H4 (cell line): ENCODE results near the gene ECE1. TPM values are rescaled to one million over a fixed set of nuclear protein-coding genes. Genes with fewer than 3 reads are reported as not detected.
"Not testable (repeated sequence)": the region's sequence is repeated elsewhere in the genome, so short reads cannot be mapped to it uniquely, and the experiment has no call there.

ENCODE experiments used
- DNase-seq: peaks from one replicate; pipeline ENCODE4 v3.0.0-alpha.2; 2015; ENCODE audit warnings: low spot score
- total RNA-seq: library from RNA; depleted of rRNA; stranded (reverse); fragments of >200 nt; shearing (Covaris generic); gene quantifications from 2 replicates; pipeline ENCODE4 v1.2.3, GENCODE V29; 2014

ECE1 gene
- total RNA-seq, 1 experiment from 2014 or later: 55.2 TPM

DNA sequence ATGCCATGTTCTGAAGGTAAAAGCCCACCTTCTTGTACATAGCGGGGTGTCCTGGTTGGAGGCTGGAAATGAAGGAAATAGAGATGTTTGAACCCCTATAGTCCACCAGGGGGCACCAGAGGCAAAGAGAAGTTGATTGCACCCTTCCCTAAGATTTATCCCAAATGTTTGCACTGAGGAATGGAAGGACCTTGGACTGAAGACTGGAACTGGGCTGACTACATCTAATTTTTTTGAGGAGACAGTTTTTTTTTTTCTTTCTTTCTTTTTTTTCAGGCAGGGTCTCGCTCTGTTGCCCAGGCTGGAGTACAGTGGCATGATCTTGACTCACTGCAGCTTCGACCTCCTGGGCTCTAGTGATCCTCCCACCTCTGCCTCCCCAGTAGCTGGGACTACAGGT is 58.2 kb downstream of the ECE1 start:
- peak; percentile 44 for DNase-seq

GRCh38 chr1:21229246-21230000 is 60.8 kb downstream of the ECE1 start:
- no peak for DNase-seq

DNA sequence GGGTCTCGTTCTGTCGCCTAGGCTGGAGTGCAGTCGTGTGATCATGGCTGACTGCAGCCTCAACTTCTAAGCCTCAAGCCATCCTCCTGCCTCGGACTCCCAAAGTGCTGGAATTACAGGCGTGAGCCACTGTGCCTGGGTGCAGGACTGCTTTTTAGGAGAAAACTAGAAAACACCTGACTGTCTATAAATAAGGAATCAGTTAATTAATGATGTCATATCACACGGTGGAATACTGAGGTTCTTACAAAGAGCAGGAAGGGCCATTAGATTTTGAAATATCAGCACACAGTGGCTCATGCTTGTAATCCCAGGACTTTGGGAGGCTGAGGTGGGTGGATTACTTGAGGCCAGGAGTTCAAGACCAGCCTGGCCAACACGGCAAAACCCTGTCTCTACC is 62.0 kb downstream of the ECE1 start:
- not testable (repeated sequence) for DNase-seq

DNA sequence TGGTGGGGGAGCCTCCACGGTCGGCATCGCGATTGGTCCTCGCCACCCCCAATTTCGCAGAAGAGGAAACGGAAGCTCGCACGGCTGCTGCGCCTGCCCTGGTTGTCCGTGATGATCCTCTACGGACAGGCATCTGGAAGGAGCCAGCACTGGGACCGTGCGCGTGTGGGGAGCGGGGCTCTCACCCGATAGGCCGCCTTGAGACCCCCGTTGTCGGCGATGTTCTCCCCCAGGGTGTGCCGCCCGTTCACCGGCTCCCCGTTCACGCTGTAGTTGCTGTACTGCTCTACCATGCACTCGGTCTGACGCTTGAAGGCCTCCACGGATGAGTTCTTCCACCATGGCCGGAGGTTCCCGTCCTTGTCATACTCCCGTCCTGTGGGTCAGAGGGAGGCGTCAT is 65.2 kb downstream of the ECE1 start:
- DNase-seq: no peak

GRCh38 chr1:21220815-21221214 is 69.4 kb downstream of the ECE1 start:
- no peak for DNase-seq

GRCh38 chr1:21219674-21220073 is 70.6 kb downstream of the ECE1 start:
- DNase-seq: no peak

- DNase-seq: no peak
Measured at GRCh38 chr1:21217812-21218596, 72.3 kb downstream of the ECE1 start.

- peak; percentile 39 for DNase-seq
Measured at GRCh38 chr1:21216835-21217811, 73.1 kb downstream of the ECE1 start.

GRCh38 chr1:21212126-21212525 is 78.1 kb downstream of the ECE1 start:
- DNase-seq: no peak

DNA sequence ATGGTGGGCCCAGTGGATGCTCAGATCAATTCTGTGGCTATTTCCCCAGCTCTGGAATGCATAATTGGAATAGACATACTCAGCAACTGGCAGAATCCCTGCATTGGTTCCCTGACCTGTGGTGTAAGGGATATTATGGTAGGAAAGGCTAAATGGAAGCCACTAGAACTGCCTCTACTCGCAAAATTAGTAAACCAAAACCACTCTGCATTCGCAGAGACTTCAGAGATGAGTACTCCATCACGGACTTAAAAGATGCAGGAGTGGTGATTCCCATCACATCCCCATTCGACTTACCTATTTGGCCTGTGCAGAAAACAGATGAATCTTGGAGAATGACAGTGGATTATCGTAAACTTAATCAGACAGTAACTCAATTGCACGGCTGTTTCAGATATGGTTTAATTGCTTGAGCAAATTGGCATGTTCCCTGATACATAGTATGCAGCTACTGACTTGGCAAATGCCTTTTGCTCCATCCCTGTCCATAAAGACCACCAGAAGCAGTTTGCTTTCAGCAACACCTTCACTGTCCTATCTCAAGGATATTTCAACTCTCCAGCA is 82.0 kb downstream of the ECE1 start:
- DNase-seq: not testable (repeated sequence)

GRCh38 chr1:21206117-21206516 is 84.1 kb downstream of the ECE1 start:
- no peak for DNase-seq

- DNase-seq: no peak
Measured at GRCh38 chr1:21205416-21205815, 84.8 kb downstream of the ECE1 start.

- no peak for DNase-seq
Measured at GRCh38 chr1:21201650-21202049, 88.6 kb downstream of the ECE1 start.

GRCh38 chr1:21201238-21201637 is 89.0 kb downstream of the ECE1 start:
- not testable (repeated sequence) for DNase-seq

DNA sequence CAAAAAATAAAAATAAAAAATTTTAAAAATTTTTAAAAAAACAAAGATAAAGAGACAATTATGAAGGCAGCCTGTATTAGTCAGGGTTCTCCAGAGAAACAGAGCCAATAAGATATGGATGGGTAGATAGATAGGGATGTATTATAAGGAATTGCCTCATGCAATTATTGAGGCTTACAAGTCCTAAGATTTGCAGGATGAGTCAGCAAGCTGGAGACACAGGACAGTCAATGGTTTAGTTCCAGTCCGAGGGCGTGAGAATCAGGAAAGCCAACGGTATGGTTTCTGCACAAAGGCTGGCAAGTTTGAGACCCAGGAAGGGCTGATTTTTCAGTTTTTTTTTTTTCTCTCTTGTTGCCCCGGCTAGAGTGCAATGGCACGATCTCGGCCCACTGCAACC is 89.5 kb downstream of the ECE1 start:
- no peak for DNase-seq

GRCh38 chr1:21198929-21199328 is 91.3 kb downstream of the ECE1 start:
- no peak for DNase-seq

- DNase-seq: no peak
Measured at GRCh38 chr1:21192871-21193270, 97.4 kb downstream of the ECE1 start.

DNA sequence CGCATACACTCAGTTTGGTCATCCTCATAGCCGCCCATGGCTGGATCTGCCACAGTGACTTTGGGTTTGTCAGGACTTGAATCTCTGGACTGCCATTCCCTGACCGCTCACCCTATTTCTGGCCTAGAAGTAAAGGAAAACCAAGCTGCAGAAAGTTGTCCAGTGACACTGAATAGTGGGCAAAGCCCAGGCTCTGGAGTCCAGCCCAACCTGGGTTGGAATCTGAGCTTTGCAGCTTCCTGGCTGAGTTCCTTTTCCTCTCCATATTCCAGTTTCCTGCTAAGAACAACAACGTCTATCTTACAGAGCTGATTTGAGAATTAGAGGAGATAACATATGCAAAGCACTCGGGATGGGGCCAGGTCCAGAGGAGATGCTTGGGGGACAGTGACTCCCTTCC is 98.0 kb downstream of the ECE1 start:
- DNase-seq: no peak

GRCh38 chr1:21190771-21191170 is 99.5 kb downstream of the ECE1 start:
- not testable (repeated sequence) for DNase-seq

DNA sequence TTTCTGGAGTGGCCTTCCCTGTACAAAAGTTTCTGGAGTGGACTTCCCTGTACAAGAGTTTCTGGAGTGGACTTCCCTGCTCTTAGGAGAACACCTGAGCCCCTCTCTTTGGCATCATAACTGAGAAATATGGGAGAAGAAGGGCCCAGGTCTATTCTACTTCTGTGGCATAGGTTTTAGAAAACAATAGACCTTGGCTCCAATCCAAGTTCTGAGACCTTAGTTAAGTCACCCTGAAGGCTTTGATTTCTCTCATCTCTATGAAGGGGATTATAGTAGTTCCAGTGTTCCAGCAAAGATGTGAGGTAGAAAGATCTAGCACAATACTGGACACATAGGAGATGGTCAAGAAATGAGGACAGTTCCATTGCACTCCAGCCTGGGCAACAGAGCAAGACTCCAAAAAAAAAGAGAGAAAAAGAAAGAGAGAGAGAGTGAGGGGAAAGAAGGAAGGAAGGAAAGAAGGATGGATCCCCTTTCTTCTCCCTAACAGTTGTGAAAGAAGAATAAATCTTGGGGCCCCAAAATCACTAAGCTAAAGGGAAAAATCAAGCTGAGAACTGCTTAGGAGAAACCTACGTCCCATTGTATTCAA is 100.3 kb downstream of the ECE1 start:
- DNase-seq: no peak

DNA sequence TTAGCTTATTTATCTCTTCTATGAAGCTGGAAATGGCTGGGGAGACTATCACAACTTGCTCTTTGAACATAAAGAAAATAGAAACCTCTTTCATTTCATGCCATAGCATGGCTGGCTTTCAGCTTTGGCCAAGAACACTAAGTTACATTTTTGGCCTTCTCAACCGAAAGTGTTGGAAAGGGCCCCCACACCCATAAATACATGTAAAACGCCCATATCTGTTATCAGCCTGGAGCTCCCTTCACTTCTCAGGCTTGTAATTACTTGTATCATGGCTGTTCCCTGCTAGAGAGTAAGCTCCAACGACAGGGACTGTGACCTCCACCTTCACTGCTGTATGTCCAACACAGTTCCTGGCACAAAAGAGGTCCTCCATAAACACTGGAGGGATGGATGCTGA is 100.8 kb downstream of the ECE1 start:
- DNase-seq: no peak
